ENCODE data around the gene CLEC9A. TPM values are rescaled to one million over a fixed set of nuclear protein-coding genes. Genes with fewer than 3 reads are reported as not detected.

CLEC9A gene
- not detected in 2 replicates for total RNA-seq

DNA sequence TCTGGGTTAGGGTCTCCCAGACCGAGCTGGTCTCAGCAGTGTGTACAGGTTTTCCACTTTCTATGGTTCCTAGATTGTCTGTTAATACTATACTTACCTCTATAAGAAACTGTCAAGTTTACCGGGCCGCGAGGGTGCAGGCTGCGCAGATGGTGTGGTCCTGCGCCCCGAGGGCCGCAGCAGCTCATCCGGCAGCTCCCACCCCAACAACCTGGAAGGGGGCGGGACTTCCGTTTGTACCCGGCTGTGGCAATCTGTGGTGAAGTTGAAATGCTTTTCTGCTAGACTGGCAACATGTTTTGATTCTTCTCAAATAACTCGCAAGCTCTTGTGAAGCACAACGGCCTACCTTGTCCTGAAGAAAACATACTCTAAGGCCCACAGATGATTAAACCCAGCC, at the start of gene CLEC9A:
CLEC9A (plus strand) TSS at position 237 of the 400 bp plus-strand sequence. CDS start 22,006 bp downstream, outside the sequence.
- TF ChIP-seq, protein P1, sequence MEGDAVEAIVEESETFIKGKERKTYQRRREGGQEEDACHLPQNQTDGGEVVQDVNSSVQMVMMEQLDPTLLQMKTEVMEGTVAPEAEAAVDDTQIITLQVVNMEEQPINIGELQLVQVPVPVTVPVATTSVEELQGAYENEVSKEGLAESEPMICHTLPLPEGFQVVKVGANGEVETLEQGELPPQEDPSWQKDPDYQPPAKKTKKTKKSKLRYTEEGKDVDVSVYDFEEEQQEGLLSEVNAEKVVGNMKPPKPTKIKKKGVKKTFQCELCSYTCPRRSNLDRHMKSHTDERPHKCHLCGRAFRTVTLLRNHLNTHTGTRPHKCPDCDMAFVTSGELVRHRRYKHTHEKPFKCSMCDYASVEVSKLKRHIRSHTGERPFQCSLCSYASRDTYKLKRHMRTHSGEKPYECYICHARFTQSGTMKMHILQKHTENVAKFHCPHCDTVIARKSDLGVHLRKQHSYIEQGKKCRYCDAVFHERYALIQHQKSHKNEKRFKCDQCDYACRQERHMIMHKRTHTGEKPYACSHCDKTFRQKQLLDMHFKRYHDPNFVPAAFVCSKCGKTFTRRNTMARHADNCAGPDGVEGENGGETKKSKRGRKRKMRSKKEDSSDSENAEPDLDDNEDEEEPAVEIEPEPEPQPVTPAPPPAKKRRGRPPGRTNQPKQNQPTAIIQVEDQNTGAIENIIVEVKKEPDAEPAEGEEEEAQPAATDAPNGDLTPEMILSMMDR (conservative IDR thresholded peaks at IDR 0.05; ENCODE audit: low read depth, low read length): no peak
- H3K4me3 ChIP-seq (ENCODE audit: low read depth, low read length): no peak within 1 kb of the TSS
- DNase-seq (ENCODE audit: low read depth): no peak

DNA sequence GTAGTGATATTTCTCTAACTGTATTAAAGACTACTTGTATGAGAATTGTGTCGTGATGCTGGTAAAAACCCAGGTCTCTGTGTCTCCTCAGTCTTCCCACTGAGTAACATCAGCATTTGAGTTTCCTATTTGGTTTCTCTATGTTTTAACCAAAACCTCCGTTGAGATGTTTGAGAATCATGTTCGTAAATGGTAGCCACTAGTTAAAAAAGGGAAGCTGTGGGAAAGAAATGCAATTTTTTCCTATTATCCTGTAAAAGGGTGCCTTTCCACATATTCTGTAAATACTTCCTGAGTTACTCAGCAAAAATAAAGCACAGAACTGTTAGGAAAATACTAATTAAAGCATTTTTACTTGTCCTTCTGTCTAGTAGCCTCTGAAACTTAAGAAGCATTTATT, 38.6 kb upstream of the CLEC9A start:
- TF ChIP-seq, protein P1 (conservative IDR thresholded peaks at IDR 0.05; ENCODE audit: low read depth, low read length): no peak
- H3K4me3 ChIP-seq (ENCODE audit: low read depth, low read length): no peak overlapping the region
- no peak for DNase-seq (ENCODE audit: low read depth)

DNA sequence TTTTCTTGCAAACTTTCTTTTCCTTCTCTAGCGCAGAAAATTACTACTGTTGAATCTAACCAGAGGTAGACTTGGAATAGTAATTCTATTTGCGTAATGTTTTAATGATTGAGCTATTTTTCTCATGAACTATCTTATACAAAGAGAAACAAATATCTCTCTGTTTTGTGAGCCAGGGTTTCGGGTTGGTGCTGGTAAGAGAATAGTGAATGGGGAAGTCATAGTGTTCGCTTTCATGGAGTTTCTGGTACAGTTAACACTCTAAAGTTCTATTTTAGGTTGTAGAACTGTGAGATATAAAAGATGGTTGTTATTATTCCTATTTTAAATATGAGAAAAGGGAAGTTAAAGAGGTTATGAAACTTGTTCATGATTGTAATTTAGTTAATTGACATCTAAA, 38.2 kb upstream of the CLEC9A start:
- DNase-seq (ENCODE audit: low read depth): no peak
- TF ChIP-seq, protein P1 (conservative IDR thresholded peaks at IDR 0.05; ENCODE audit: low read depth, low read length): no peak
- no peak overlapping the region for H3K4me3 ChIP-seq (ENCODE audit: low read depth, low read length)

DNA sequence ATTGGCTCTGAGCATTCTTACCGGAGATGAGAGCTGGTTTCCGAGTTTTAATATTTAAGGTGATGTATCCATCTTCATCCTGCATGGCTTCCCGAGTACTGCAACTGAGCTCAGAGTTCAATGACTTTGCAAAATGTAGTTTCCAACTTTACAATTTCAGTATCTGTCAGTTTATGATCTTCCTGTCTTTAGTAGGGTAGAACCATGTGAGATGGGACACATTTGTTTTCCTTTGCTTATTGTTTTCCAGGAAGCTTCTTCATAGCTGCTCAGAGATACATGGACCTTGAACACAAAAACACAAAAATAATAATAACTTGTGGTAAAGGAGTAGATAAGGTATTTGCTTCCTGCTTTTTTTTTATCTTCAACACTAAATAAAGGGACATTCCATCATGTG, 31.5 kb upstream of the CLEC9A start, which contains the start of gene CLEC1B:
CLEC1B (minus strand) TSS at position 106 of the 400 bp plus-strand sequence; CDS start at position 85, 21 bp downstream.
- DNase-seq (ENCODE audit: low read depth): no peak
- TF ChIP-seq, protein P1 (conservative IDR thresholded peaks at IDR 0.05; ENCODE audit: low read depth, low read length): no peak
- no peak within 1 kb of the TSS for H3K4me3 ChIP-seq (ENCODE audit: low read depth, low read length)

DNA sequence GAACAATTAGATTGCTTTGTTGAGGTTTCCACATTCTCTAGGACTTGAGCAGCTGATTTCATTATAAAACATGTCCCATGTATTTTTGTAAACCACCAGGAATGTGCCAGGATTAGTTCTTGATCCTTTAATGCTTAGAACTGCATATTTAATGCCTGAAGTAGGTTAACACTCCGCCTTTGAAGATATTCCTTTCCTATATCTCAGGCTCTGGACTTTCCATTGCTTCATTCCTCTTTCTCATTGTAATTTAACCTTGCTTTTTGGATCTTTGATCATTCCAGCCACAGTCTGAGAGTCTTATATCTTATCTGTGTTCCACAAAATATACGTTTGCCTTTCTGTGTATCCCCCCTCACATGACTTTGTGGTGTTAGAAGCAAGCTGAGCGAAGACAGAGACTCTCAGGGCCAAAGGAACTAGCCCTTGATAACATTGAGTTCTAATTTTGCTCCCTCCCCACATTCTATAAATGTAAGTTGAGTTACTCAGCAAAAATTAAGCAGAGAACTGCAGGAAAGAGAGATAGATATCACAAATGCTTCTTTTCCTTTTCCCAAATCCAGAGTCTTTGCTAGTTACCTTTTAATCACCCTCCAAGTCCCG, 29.2 kb upstream of the CLEC9A start:
- TF ChIP-seq, protein P1 (conservative IDR thresholded peaks at IDR 0.05; ENCODE audit: low read depth, low read length): no peak
- no peak overlapping the region for H3K4me3 ChIP-seq (ENCODE audit: low read depth, low read length)
- no peak for DNase-seq (ENCODE audit: low read depth)

DNA sequence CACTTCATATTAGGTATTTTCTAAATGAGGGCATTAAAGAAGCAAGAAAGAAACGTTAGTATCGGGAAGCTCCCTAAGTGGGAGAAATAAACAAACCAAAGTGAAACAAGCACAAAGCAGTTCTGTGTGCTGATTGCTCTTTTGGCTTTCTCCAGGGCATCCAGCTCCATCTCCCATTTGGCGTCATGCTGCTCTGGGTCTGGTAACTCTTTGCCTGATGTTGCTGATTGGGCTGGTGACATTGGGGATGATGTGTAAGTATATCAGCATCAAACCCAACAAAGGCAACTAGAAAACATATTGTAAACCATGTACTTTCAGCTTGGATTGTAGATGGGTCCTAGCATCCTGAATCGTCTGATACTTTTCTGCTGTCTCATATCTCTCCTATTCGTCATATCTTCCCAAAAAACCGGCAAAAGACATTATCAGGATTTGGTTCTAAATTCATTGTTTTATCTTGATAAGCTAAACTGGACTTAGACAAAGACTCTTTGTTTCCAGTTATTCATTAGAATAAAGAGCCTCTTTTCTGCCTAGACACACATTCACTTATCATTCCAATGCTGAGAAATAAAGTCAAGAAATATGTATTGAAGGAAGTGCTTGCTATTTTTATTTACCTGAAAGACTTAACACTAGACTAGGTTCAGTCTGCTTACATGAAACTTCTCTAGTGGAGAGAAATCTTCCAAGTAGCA, 17.7 kb upstream of the CLEC9A start:
- DNase-seq (ENCODE audit: low read depth): no peak
- no peak overlapping the region for H3K4me3 ChIP-seq (ENCODE audit: low read depth, low read length)
- TF ChIP-seq, protein P1 (conservative IDR thresholded peaks at IDR 0.05; ENCODE audit: low read depth, low read length): no peak
